CD14-positive monocyte (primary cell): ENCODE measurements around the gene COL27A1. TPM values are rescaled to one million over a fixed set of nuclear protein-coding genes. Genes with fewer than 3 reads are reported as not detected.

ENCODE experiments used
- DNase-seq, 3 donors: peaks; one replicate each; pipeline ENCODE4 v3.0.0-alpha.2; 2011 to 2022
- H2AFZ ChIP-seq: 2 replicates; pipeline ENCODE4 v1.6.0; 2012; ENCODE audit warnings: mild to moderate bottlenecking, low read depth, low read length, inconsistent platforms; ENCODE audit not compliant: insufficient read depth, poor library complexity, severe bottlenecking
- H3K27ac ChIP-seq, 2 donors: 1 replicate in 1 of 2; 2 replicates in 1 of 2; pipeline ENCODE4 v1.5.1; 2012 to 2013; ENCODE audit warnings: low read length in 2 of 2, control low read depth in 1 of 2, inconsistent platforms in 1 of 2, low read depth in 1 of 2, mild to moderate bottlenecking in 1 of 2
- H3K27me3 ChIP-seq, 2 donors: one replicate each; pipeline versions ENCODE4 v1.6.0 to v1.6.1; 2011 to 2013; ENCODE audit warnings: low read length in 2 of 2; ENCODE audit not compliant: control insufficient read depth in 2 of 2, insufficient read depth in 2 of 2
- H3K36me3 ChIP-seq, 2 donors: replicated peaks in 1 of 2; 1 replicate in 1 of 2; 2 replicates in 1 of 2; pipeline versions ENCODE4 v1.5.1 to v1.6.1; 2012 to 2013; ENCODE audit warnings: low read length in 2 of 2, control low read depth in 1 of 2, inconsistent platforms in 1 of 2, mild to moderate bottlenecking in 1 of 2; ENCODE audit not compliant: insufficient read depth in 2 of 2, control insufficient read depth in 1 of 2
- H3K4me1 ChIP-seq, 2 donors: 1 replicate in 1 of 2; 2 replicates in 1 of 2; pipeline versions ENCODE4 v1.5.1 to v1.6.1; 2012 to 2013; ENCODE audit warnings: low read length in 2 of 2, control low read depth in 1 of 2, inconsistent platforms in 1 of 2, mild to moderate bottlenecking in 1 of 2, moderate library complexity in 1 of 2; ENCODE audit not compliant: insufficient read depth in 2 of 2, control insufficient read depth in 1 of 2
- H3K4me2 ChIP-seq: replicated peaks from 2 replicates; pipeline ENCODE3; 2012; ENCODE audit warnings: low read length, moderate library complexity, mild to moderate bottlenecking; ENCODE audit not compliant: poor library complexity, severe bottlenecking; ENCODE audit errors: extremely low read depth
- H3K4me3 ChIP-seq, 3 experiments: fragments of 200-600 bp in 1 of 3; sonication (generic) in 1 of 3; replicated peaks in 1 of 3; 1 replicate in 2 of 3; 2 replicates in 1 of 3; pipeline ENCODE4 v1.5.1; 2011 to 2013; ENCODE audit warnings: low read length in 3 of 3, mild to moderate bottlenecking in 3 of 3, control low read depth in 2 of 3, low read depth in 2 of 3, inconsistent platforms in 1 of 3, moderate library complexity in 1 of 3
- H3K79me2 ChIP-seq: 2 replicates; pipeline ENCODE4 v1.6.0; 2012; ENCODE audit warnings: mild to moderate bottlenecking, control low read depth, inconsistent platforms, low read length, moderate library complexity; ENCODE audit not compliant: insufficient read depth
- H3K9ac ChIP-seq: 2 replicates; pipeline ENCODE4 v1.6.0; 2017; ENCODE audit warnings: low read length, mild to moderate bottlenecking; ENCODE audit not compliant: insufficient read depth, poor library complexity, severe bottlenecking
- H3K9me3 ChIP-seq, 2 donors: replicated peaks in 1 of 2; 1 replicate in 1 of 2; 2 replicates in 1 of 2; pipeline versions ENCODE4 v1.5.1 to v1.6.1; 2012 to 2013; ENCODE audit warnings: low read length in 2 of 2, control low read depth in 1 of 2; ENCODE audit not compliant: control insufficient read depth in 1 of 2, insufficient read depth in 1 of 2
- H4K20me1 ChIP-seq: 2 replicates; pipeline ENCODE4 v1.6.0; 2012; ENCODE audit warnings: mild to moderate bottlenecking, low read length, control low read depth, moderate library complexity; ENCODE audit not compliant: insufficient read depth
- H3K27ac Mint-ChIP-seq, 7 donors: one replicate each; pipeline ENCODE4 v1.8.0; 2020; ENCODE audit warnings: mild to moderate bottlenecking in 7 of 7, mixed read lengths in 7 of 7, moderate library complexity in 6 of 7, inconsistent platforms in 2 of 7
- H3K27me3 Mint-ChIP-seq, 3 donors: one replicate each; pipeline ENCODE4 v1.8.0; 2021 to 2022; ENCODE audit warnings: low read depth in 3 of 3, mild to moderate bottlenecking in 3 of 3, mixed read lengths in 3 of 3, moderate library complexity in 3 of 3, inconsistent platforms in 1 of 3
- H3K36me3 Mint-ChIP-seq, 2 donors: one replicate each; pipeline ENCODE4 v1.8.0; 2020; ENCODE audit warnings: mixed read lengths in 2 of 2, inconsistent platforms in 1 of 2, mild to moderate bottlenecking in 1 of 2
- H3K4me1 Mint-ChIP-seq: one replicate; pipeline ENCODE4 v1.8.0; 2020; ENCODE audit warnings: mild to moderate bottlenecking, mixed read lengths
- H3K4me3 Mint-ChIP-seq, 2 donors: one replicate each; pipeline ENCODE4 v1.8.0; 2020; ENCODE audit warnings: mild to moderate bottlenecking in 2 of 2, mixed read lengths in 2 of 2, moderate library complexity in 1 of 2
- H3K9me3 Mint-ChIP-seq, 7 donors: one replicate each; pipeline ENCODE4 v1.8.0; 2020 to 2022; ENCODE audit warnings: mixed read lengths in 7 of 7, mild to moderate bottlenecking in 6 of 7, moderate library complexity in 6 of 7, inconsistent platforms in 2 of 7
- CTCF ChIP-seq: fragments of 200-600 bp; IDR thresholded peaks from one replicate; pipeline ENCODE4 v1.8.0; 2022; ENCODE audit warnings: antibody characterized with exemption, mild to moderate bottlenecking
- WGBS: methylation state at CpG from one replicate; pipeline ENCODE4 v1.1.5; 2013; ENCODE audit warnings: missing lambda C conversion rate; ENCODE audit not compliant: insufficient coverage; 5-methylcytosine and 5-hydroxymethylcytosine counted together
- intact Hi-C, 2 donors: fragments of 100-400 bp; cut with micrococcal nuclease; formaldehyde crosslinking; loops; one replicate each; pipeline versions ENCODE4 v1.15.0 to v1.15.1; 2023
- polyA plus RNA-seq, 3 donors: library from polyadenylated mRNA; depleted of rRNA in 1 of 3; unstranded in 2 of 3; stranded (reverse) in 1 of 3; fragments of 300-500 nt in 2 of 3; fragments of >200 nt in 1 of 3; fragmentation: Illumina TruSeq in 2 of 3; gene quantifications; 1 replicate in 2 of 3; 2 replicates in 1 of 3; pipeline ENCODE4 v1.2.3, GENCODE V29; 2012 to 2021

Gene COL27A1
- polyA plus RNA-seq, 3 donors = 0.03 TPM; not detected in 2

- Histone ChIP-seq H3K4me2 (no peak overlapping the region), H3K36me3 (no peaks in the 10 kb centered on the region), H2AFZ (no peak overlapping the region), H3K9me3 (no peaks in the 10 kb centered on the region), H3K27ac (no peak overlapping the region), H4K20me1 (no peaks in the 10 kb centered on the region), H3K79me2 (no peaks in the 10 kb centered on the region), H3K4me3 (no peak overlapping the region), H3K9ac (no peak overlapping the region), H3K27me3 (no peaks in the 10 kb centered on the region), H3K4me1 (no peaks in the 10 kb centered on the region)
- no peaks in the 10 kb centered on the region for H3K36me3 Mint-ChIP-seq
- H3K9me3 Mint-ChIP-seq = peaks cover 0 to 2% (median 0%) of the 10 kb centered on the region in 7 donors
- peaks cover 7 to 27% (median 13%) of the 10 kb centered on the region in 3 donors for H3K27me3 Mint-ChIP-seq
- H3K27ac Mint-ChIP-seq = no peak overlapping the region
- WGBS = 71% methylated on average over 5 of the region's 7 CpGs
- intact Hi-C loops = no loop called here
- H3K4me1 Mint-ChIP-seq = no peaks in the 10 kb centered on the region
- no peak for DNase-seq
- H3K4me3 Mint-ChIP-seq = no peak overlapping the region
- no peak for TF ChIP-seq CTCF
These were observed 37.7 kb upstream of the COL27A1 start for GRCh38 chr9:114117614-114117995.

- Histone ChIP-seq H3K27me3 (no peaks in the 10 kb centered on the region), H3K9me3 (no peaks in the 10 kb centered on the region), H3K36me3 (no peaks in the 10 kb centered on the region), H4K20me1 (no peaks in the 10 kb centered on the region), H3K79me2 (no peaks in the 10 kb centered on the region), H3K27ac (no peak overlapping the region), H3K4me3 (no peak overlapping the region), H2AFZ (no peak overlapping the region), H3K4me2 (no peak overlapping the region), H3K4me1 (no peaks in the 10 kb centered on the region), H3K9ac (no peak overlapping the region)
- H3K4me3 Mint-ChIP-seq = no peak overlapping the region
- no peak for DNase-seq
- no peak overlapping the region for H3K27ac Mint-ChIP-seq
- peaks cover 5 to 21% (median 11%) of the 10 kb centered on the region in 3 donors for H3K27me3 Mint-ChIP-seq
- H3K4me1 Mint-ChIP-seq = no peaks in the 10 kb centered on the region
- peaks cover 0 to 2% (median 0%) of the 10 kb centered on the region in 7 donors for H3K9me3 Mint-ChIP-seq
- no peaks in the 10 kb centered on the region for H3K36me3 Mint-ChIP-seq
- intact Hi-C loops = no loop called here
- TF ChIP-seq CTCF = no peak
- WGBS = 80% methylated on average over 12 of the region's 21 CpGs
These were observed 37.1 kb upstream of the COL27A1 start for GRCh38 chr9:114117996-114118830.
